Kidney (tissue), 14 donors: ENCODE results near the gene PRKN. TPM values are rescaled to one million over a fixed set of nuclear protein-coding genes. Genes with fewer than 3 reads are reported as not detected.

ENCODE experiments used
- DNase-seq, 5 donors: peaks; one replicate each; pipeline ENCODE4 v3.0.0-alpha.2; 2013 to 2020
- FAIRE-seq: peaks from 2 replicates; lab custom pipeline; 2012; peaks lifted over from hg19 to GRCh38; lab: Jason Lieb, UNC
- H3K27ac ChIP-seq, 2 donors: one replicate each; pipeline ENCODE4 v1.7.0; 2013; ENCODE audit warnings: low read depth in 2 of 2, low read length in 2 of 2, inconsistent platforms in 1 of 2
- H3K27me3 ChIP-seq: one replicate; pipeline ENCODE4 v1.7.1; 2013; ENCODE audit warnings: low read length, inconsistent platforms; ENCODE audit not compliant: control insufficient read depth, insufficient read depth
- H3K36me3 ChIP-seq, 3 donors: one replicate each; pipeline versions ENCODE4 v1.7.0 to v1.7.1; 2013; ENCODE audit warnings: low read length in 3 of 3, control low read depth in 1 of 3, inconsistent platforms in 1 of 3; ENCODE audit not compliant: insufficient read depth in 3 of 3, control insufficient read depth in 2 of 3
- H3K4me1 ChIP-seq, 3 donors: one replicate each; pipeline versions ENCODE4 v1.7.0 to v1.7.1; 2013; ENCODE audit warnings: low read length in 3 of 3, inconsistent platforms in 1 of 3, low read depth in 1 of 3; ENCODE audit not compliant: control insufficient read depth in 2 of 3, insufficient read depth in 2 of 3
- H3K4me3 ChIP-seq, 3 donors: one replicate each; pipeline versions ENCODE4 v1.7.0 to v1.8.1; 2013; ENCODE audit warnings: low read length in 3 of 3, control low read depth in 1 of 3, inconsistent platforms in 1 of 3
- H3K9ac ChIP-seq, 3 donors: one replicate each; pipeline versions ENCODE4 v1.7.0 to v1.7.1; 2013; ENCODE audit warnings: low read length in 3 of 3, control low read depth in 1 of 3, inconsistent platforms in 1 of 3
- H3K9me3 ChIP-seq, 3 donors: one replicate each; pipeline versions ENCODE4 v1.7.0 to v1.7.1; 2013; ENCODE audit warnings: low read length in 3 of 3, control low read depth in 1 of 3, inconsistent platforms in 1 of 3; ENCODE audit not compliant: control insufficient read depth in 2 of 3, insufficient read depth in 1 of 3
- intact Hi-C: fragments of 100-400 bp; cut with DNase I; formaldehyde crosslinking; loops from one replicate; pipeline ENCODE4 v1.11.1; 2022
- polyA plus RNA-seq: library from polyadenylated mRNA; stranded (reverse); fragments of 350-450 nt; fragmentation: Illumina TruSeq; extraction: RNeasy Lipid Tissue Mini Kit (QIAGEN cat#74804); gene quantifications from one replicate; pipeline ENCODE4 v1.2.3, GENCODE V29; 2014; ENCODE audit warnings: low read depth, low replicate concordance; ENCODE audit not compliant: insufficient read depth
- total RNA-seq: library from RNA; stranded (reverse); fragmentation: NEBNext Ultra II Directional; extraction: Animal tissue kit (Norgen Biotek cat#: 25700); gene quantifications from one replicate; pipeline ENCODE4 v1.2.1, GENCODE V29; 2021
- TF ChIP-seq, protein P1 (sequence below): IDR thresholded peaks from 3 replicates; pipeline ENCODE4 v1.5.1; 2012; ENCODE audit warnings: mild to moderate bottlenecking, moderate library complexity, borderline replicate concordance; ENCODE audit not compliant: insufficient read depth; ENCODE audit errors: extremely low read depth
- donor health status: control.
- donor health status: control.
- donor health status: control.
- donor health status: control.
- donor health status: control.
- donor health status: DM: yes; HTN: yes; CAD: no.
- donor health status: Normal renal cell carcinoma (clear cell type).

Gene PRKN
- total and polyA plus RNA-seq, 2 donors from 2014 or later: 8.6 to 10.4 TPM

DNA sequence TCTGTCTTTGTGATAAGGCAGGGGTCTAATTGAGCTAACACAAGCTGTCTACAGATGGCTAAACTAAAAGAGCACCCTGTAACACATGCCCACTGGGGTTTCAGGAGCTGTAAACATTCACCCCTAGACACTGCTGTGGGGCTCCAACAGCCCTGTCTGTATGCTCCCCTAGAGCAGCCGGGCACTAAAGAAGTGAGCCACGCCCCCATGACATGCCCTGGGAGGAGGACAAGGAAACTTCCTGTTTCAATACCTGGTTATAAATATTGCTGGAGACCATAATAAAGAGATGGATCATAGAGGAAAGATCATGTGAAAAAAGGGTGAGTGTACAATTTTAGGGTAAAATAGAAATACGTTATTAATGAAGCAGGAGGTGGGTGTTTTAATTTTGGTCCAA, 786.0 kb downstream of the PRKN start:
- H3K4me1 ChIP-seq: no peaks in the 10 kb centered on the region
- FAIRE-seq: no peak
- TF ChIP-seq, protein P1, sequence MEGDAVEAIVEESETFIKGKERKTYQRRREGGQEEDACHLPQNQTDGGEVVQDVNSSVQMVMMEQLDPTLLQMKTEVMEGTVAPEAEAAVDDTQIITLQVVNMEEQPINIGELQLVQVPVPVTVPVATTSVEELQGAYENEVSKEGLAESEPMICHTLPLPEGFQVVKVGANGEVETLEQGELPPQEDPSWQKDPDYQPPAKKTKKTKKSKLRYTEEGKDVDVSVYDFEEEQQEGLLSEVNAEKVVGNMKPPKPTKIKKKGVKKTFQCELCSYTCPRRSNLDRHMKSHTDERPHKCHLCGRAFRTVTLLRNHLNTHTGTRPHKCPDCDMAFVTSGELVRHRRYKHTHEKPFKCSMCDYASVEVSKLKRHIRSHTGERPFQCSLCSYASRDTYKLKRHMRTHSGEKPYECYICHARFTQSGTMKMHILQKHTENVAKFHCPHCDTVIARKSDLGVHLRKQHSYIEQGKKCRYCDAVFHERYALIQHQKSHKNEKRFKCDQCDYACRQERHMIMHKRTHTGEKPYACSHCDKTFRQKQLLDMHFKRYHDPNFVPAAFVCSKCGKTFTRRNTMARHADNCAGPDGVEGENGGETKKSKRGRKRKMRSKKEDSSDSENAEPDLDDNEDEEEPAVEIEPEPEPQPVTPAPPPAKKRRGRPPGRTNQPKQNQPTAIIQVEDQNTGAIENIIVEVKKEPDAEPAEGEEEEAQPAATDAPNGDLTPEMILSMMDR: no peak

DNA sequence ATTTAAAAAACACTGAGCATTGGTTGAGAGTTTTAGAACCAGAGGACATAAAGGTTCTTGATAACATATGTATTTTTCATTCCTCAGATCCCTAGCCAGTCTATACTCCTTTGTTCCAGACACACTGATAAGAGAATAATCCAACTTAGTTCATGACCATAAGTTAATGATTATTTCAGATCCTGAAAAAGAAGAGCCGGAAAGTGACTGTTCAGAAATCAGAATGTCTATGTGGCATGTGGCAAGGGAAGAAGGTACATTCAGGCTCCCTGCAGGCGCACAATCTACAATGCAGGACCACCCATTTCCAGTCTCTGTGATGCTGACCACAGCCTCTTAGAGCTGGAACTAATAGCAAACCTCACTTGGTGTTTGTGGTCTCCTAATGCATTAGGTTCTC, 787.0 kb downstream of the PRKN start:
- no peak for FAIRE-seq
- no peaks in the 10 kb centered on the region for H3K36me3 ChIP-seq
- H3K9ac ChIP-seq: no peak overlapping the region
- intact Hi-C loops: no loop called here
- no peaks in the 10 kb centered on the region for H3K27me3 ChIP-seq
- TF ChIP-seq, protein P1: no peak
- H3K9me3 ChIP-seq: no peaks in the 10 kb centered on the region
- H3K27ac ChIP-seq: no peak overlapping the region
- H3K4me1 ChIP-seq: no peaks in the 10 kb centered on the region
- H3K4me3 ChIP-seq: no peak overlapping the region
- DNase-seq: no peak

More for the DNA sequence above, 786.0 kb downstream of the PRKN start:
- intact Hi-C loops: no loop called here
- Histone ChIP-seq H3K4me3 (no peak overlapping the region), H3K27me3 (no peaks in the 10 kb centered on the region), H3K27ac (no peak overlapping the region), H3K9ac (no peak overlapping the region), H3K36me3 (no peaks in the 10 kb centered on the region), H3K9me3 (no peaks in the 10 kb centered on the region)
- DNase-seq: no peak

DNA sequence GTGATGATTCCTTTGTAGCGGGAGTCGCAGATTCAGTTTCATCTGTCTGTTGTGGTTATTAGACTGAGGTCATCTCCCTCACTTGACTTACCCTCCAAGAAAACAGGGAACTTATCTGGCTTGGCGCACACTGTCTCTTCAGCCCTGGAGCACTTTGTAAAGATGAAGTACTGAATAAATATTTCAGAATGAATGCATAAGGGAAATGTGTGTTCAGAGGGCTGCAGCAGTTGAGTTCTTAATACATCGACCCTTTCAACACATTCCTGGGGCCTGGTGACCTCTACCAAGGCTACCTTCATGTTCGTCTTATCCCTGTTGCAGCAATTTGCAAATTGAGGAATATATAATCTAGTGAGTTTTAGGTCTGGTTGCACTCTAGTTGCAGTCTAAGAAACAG, 801.2 kb downstream of the PRKN start:
- Histone ChIP-seq H3K9me3 (no peaks in the 10 kb centered on the region), H3K4me1 (no peaks in the 10 kb centered on the region), H3K4me3 (no peak overlapping the region), H3K9ac (no peak overlapping the region), H3K36me3 (no peaks in the 10 kb centered on the region), H3K27me3 (no peaks in the 10 kb centered on the region), H3K27ac (no peak overlapping the region)
- FAIRE-seq: no peak
- TF ChIP-seq, protein P1: no peak
- intact Hi-C loops: no loop called here
- DNase-seq: no peak

DNA sequence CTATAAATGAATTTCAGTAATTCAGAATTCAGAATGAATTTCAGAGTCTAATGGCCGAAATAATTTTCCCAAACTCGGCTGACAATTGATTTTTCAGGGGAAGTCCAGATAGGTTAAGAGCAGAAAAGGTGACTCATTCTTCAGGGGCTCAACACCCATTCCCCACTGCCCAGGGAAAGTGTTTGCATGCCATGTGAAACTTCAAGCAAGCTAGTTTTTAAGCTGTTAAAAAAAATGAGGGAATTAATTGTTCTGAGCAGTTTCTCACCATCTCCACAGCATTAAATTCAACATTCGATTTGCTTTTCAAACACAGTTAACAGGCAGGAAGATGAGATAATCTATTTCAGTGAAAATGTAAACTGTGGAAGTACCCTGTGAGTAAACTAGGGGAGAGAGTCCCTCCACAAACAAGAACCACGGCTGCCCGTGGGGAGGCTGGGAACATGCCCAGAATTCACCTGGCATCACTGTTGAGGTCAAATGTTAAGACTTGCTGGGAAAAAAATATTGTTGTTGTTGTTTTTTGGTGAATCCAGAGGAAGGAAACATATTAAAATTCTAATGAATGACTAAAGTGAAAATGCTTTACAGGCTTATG, 803.0 kb downstream of the PRKN start:
- FAIRE-seq (no peak), DNase-seq (no peak)
- intact Hi-C loops: no loop called here
- Histone ChIP-seq H3K36me3 (no peaks in the 10 kb centered on the region), H3K9ac (no peak overlapping the region), H3K9me3 (no peaks in the 10 kb centered on the region), H3K27me3 (no peaks in the 10 kb centered on the region), H3K27ac (no peak overlapping the region), H3K4me3 (no peak overlapping the region), H3K4me1 (no peaks in the 10 kb centered on the region)
- TF ChIP-seq, protein P1: no peak
